ENCODE results near the gene FCN2. TPM values are rescaled to one million over a fixed set of nuclear protein-coding genes. Genes with fewer than 3 reads are reported as not detected.

FCN2 gene
- total and polyA plus RNA-seq, 9 of the 15 experiments (the other 6 are each of a cell fraction or from before 2014, with no cell fraction given) = not detected

- Histone ChIP-seq H3K9me1 (ENCODE audit: control insufficient read depth, insufficient read depth, low read length) (no peaks in the 10 kb centered on the region), H3K9ac (ENCODE audit: insufficient read depth in 1 of 2, low read depth in 2 of 2, low read length in 2 of 2) (no peak overlapping the region), H3K27me3 (ENCODE audit: control insufficient read depth in 2 of 2, insufficient read depth in 2 of 2, low read length in 2 of 2) (peaks cover 3 to 80% of the 10 kb centered on the region in 2 experiments; a peak in 4 of 5 replicates), H3K4me1 (replicated peaks in 1 of 2; ENCODE audit: control insufficient read depth in 2 of 2, insufficient read depth in 2 of 2, low read length in 2 of 2) (no peaks in the 10 kb centered on the region; a peak in 1 of 5 replicates), H4K20me1 (replicated peaks; ENCODE audit: control insufficient read depth, insufficient read depth, low read length) (peaks cover 3% of the 10 kb centered on the region; the same call in 1 of the 2 replicates), H3K79me2 (ENCODE audit: control insufficient read depth, insufficient read depth, low read length) (no peaks in the 10 kb centered on the region), H2AFZ (ENCODE audit: low read depth, low read length) (no peak overlapping the region), H3K4me3 (no peak overlapping the region), H3K27ac (ENCODE audit: extremely low read depth, low read depth, low read length) (no peak overlapping the region), H3K36me3 (ENCODE audit: control insufficient read depth, insufficient read depth, low read length) (no peaks in the 10 kb centered on the region), H3K9me3 (replicated peaks; ENCODE audit: control insufficient read depth, insufficient read depth, low read depth, low read length) (no peaks in the 10 kb centered on the region), H3K4me2 (ENCODE audit: insufficient read depth, low read length) (no peak overlapping the region)
- ChIA-PET POLR2A (interaction anchor here (0.6 to 0.8 kb wide), 3 partner anchors 8 to 564 kb away, joined by 3 to 4 read pairs (median 3); no protein-coding TSS in a partner anchor), CTCF (ENCODE audit: low intra/inter-chr PET ratio) (no interaction called here)
- DNase-seq (ENCODE audit: extremely low read depth in 1 of 4, low spot score in 3 of 4) (no peak), FAIRE-seq (no peak), ATAC-seq (no peak)
- WGBS (ENCODE audit: insufficient coverage, low coverage, missing lambda C conversion rate) = 5% methylated on average over 11 of the region's 11 CpGs
- intact Hi-C loops (cut with micrococcal nuclease) = no loop called here
- BruUV-seq (replicated peaks) = no TSS peak
- TF ChIP-seq FIP1L1 (IDR thresholded peaks at IDR 0.05; ENCODE audit: low read depth, low read length, poor library complexity, severe bottlenecking) (no peak), ARID3B (CRISPR knock-in tag; IDR thresholded peaks at IDR 0.05; ENCODE audit: borderline replicate concordance) (no peak), DIDO1 (tag; IDR thresholded peaks at IDR 0.05; ENCODE audit: low read depth) (no peak), HNRNPLL (IDR thresholded peaks at IDR 0.05; ENCODE audit: low read depth, low read length, poor library complexity, severe bottlenecking) (no peak), MLLT1 (IDR thresholded peaks at IDR 0.05) (no peak), HDGF (IDR thresholded peaks at IDR 0.05) (no peak), IRF9 (tag; IDR thresholded peaks at IDR 0.05) (no peak), RFX7 (CRISPR knock-in tag; IDR thresholded peaks at IDR 0.05) (no peak)
- in situ Hi-C loops (cut with MboI) = no loop called here
Observed at GRCh38 chr9:134833294-134833880, 47.2 kb upstream of the FCN2 start.

All from K562 (cell line).